ENCODE results near the gene SH3PXD2A.

The SH3PXD2A gene

DNA sequence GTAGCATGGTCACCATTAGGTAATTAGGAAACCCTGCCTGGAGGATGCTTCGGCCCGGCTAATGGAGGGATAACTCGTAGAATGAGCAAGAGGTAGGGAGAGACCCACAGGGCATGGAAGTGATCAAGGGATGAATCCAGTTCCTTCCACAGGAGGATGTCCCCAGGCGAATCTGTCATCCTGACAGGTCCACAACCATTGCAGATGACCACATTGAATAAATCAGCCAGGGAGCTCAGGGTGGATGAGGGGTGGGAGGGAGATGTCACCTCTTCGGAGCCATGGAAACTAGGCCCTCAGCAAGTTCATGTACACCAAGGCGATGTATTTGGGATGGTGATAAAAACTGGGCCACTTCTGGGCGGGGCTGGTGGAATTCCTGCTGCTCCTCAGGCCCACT, 28.5 kb downstream of the SH3PXD2A start:
- no peak for TF ChIP-seq GATA2 (IDR thresholded peaks at IDR 0.05; ENCODE audit: low read depth, low read length)
- TF ChIP-seq GATA3 (IDR thresholded peaks at IDR 0.05; ENCODE audit: low read depth, low read length), result no peak

DNA sequence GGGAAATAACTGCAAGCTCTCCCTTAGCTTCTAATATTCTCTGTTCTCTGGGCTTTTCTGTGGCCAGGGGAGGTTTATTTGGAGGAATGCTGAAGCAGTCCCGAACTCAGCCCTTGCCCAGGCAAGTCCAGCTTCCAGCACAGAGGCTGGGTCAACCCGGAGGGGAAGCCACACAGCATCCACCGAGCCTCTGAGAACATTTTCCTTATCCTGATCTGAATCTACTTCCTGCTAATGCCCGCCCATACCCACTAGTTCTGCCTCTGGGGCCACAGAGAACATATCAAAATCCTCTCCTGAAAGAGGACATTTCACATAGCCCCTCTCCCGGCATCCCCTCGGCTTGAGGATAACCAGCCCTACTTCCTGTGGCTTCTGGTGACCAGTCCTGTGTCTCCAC, 31.1 kb downstream of the SH3PXD2A start:
- TF ChIP-seq GATA2 (IDR thresholded peaks at IDR 0.05; ENCODE audit: low read depth, low read length) (peak; percentile 62; the same call in 1 of the 2 replicates), GATA3 (IDR thresholded peaks at IDR 0.05; ENCODE audit: low read depth, low read length) (no peak)

DNA sequence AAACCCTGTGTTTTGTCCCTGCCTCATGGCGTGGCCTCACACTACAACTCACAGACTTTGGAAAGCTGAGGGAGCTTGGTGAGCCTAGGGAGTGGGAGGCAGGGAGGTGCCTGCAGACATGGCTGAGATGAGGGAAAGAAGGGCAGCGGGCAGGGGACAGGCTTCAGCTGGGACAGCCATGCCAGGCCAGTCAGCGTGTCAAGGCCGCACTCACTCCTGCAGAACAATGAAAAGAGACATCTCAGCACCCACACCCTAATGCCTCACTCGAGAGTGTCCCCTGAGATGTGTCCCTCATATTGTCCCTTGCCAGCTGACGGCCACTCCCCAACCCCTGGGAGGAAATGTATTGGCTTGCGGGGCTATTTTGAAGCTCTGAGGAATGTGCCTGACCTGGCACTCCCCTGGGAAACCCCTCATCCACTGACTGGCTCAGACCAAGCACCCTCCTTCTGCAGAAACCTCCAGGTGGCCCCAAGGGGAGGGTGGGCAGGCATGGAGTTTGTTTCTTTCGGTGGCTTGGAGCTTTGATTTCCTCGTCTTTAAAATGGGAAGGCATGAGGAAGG, 31.6 kb downstream of the SH3PXD2A start:
- TF ChIP-seq GATA2 (IDR thresholded peaks at IDR 0.05; ENCODE audit: low read depth, low read length), result no peak
- TF ChIP-seq GATA3 (IDR thresholded peaks at IDR 0.05; ENCODE audit: low read depth, low read length), result no peak

DNA sequence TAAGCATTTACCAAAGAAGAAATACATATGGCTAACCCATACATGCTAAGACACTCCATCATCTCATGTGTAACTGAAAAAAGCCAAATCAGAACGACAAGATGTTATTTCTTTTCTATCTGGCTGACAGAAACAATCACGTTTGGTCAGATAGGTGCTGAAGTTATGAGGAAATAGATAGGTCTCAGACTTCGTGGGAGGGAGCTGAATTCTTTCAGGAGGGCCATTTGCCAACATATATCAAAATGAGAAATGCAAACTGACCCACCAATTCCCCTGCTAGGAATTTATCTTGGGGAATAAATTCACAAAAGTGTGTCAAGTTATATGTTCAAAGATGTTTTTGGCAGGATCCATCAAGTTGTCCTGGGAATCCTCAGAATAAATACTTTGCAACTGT, 32.6 kb downstream of the SH3PXD2A start:
- no peak for TF ChIP-seq GATA2 (IDR thresholded peaks at IDR 0.05; ENCODE audit: low read depth, low read length)
- no peak for TF ChIP-seq GATA3 (IDR thresholded peaks at IDR 0.05; ENCODE audit: low read depth, low read length)

DNA sequence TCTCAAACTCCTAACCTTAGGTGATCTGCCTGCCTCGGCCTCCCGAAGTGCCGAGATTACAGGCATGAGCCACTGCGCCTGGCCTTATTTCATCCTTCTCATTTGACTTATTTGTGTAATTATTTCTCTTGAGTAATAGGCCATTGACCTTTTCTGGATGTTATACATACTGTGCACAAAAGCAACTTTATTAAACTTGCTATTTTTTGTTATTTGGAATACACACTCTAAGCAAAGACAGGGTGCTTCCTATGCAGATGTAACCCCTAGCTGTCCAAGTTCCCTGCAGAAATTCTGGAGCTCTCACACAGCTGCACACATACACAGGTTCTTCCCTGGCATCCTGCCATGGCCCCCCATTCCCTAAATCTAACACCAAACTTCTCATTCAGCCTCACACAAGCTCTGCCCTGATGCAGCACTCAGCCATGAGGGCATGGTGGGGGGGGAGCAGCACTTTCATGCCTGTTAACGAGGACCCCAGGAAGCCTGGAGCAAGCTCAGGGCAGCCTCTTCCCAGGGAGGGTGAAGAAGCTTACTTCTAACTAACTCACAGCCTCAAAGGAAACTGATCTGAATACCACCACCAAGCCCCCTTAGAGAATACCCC, 33.2 kb downstream of the SH3PXD2A start:
- TF ChIP-seq GATA2 (IDR thresholded peaks at IDR 0.05; ENCODE audit: low read depth, low read length), result no peak
- TF ChIP-seq GATA3 (IDR thresholded peaks at IDR 0.05; ENCODE audit: low read depth, low read length), result no peak

DNA sequence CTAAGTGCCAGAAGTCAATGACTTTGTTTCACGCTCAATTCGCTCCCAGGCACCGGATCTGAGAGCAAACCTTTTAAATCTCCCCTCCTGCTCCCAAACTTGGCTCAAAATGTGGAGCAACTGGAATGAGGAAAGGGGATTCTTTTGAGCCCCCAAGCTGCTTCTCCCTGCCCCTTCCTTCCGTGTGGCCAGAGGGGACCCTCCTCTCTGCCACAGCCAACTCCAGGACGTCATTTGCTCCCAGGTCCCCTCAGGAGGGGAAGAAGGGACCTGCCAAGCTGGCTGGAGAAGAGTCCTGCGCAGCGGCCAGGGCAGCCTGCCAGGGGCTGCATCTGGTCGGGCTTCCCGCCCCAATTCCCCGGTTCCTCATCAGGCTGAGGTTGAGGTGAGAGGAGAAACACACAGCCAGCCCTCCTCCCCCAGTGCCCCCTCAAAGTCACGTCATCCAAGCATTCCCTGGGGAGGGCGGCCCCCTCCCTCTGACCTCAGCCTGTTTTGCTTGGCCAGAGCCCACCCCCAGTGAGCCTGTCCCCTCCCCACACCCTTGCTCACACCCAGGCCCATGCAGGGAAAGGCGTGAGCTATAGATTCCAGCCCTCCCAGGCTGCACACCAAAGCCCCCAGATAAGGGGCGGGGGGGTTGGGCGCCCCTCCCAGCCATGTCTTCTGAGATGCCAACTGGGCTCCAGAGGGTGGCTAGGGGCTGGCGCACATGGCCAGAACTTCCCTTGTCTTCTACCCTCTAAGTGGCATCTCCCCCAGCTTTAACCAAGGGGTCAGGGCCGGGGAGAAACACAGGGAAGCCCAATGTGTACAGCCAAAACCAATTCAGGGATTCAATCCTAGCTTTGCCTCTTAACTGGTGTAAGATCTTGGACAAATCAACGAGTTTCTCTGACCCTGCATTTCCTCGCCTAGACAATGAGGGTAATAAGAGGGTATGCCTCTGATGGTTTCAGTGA, 35.0 kb downstream of the SH3PXD2A start:
- TF ChIP-seq GATA2 (IDR thresholded peaks at IDR 0.05; ENCODE audit: low read depth, low read length) (no peak), GATA3 (IDR thresholded peaks at IDR 0.05; ENCODE audit: low read depth, low read length) (no peak)

DNA sequence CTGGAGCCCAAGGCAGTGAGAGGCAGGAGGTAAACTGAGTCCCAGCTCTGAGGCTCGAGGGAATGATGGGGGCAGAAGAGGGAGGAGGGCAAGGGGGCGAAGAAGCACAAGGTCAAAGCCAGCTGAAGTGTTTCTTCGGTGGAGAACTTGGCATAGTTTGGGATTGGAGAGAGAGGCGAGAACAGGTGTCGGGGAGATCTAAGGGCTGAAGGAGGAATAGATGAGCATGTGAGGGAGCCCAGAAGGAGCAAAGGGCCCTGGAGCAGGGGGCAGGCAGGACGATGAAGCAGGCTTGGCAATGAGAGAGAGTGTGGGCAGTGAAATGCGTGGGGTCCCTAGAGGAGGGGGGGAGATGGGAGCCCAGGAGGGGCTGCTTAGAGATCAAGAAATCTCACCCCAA, 35.9 kb downstream of the SH3PXD2A start:
- TF ChIP-seq GATA2 (IDR thresholded peaks at IDR 0.05; ENCODE audit: low read depth, low read length), result no peak
- TF ChIP-seq GATA3 (IDR thresholded peaks at IDR 0.05; ENCODE audit: low read depth, low read length), result no peak

GRCh38 chr10:103818765-103819374, 36.5 kb downstream of the SH3PXD2A start:
- TF ChIP-seq GATA3 (IDR thresholded peaks at IDR 0.05; ENCODE audit: low read depth, low read length), result no peak
- no peak for TF ChIP-seq GATA2 (IDR thresholded peaks at IDR 0.05; ENCODE audit: low read depth, low read length)

DNA sequence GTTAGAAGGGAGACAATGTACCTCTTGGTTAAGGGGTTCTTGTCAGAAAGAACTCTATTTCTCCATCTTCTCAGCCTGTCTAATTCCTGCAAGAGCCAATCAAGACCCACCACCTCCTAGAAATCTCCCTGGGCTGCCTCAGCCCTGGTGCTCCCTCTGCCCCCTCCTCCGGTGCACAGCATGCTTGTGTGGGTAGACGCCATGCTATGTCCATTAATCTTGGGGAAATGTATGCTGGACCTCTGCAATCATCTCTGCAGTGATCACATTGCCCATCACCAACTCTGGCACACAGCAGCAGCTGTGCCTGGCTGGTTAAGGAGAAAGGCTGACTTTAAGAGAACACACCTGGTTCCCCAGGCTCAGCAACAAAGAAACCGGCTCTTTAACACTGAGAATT, 37.3 kb downstream of the SH3PXD2A start:
- no peak for TF ChIP-seq GATA2 (IDR thresholded peaks at IDR 0.05; ENCODE audit: low read depth, low read length)
- TF ChIP-seq GATA3 (IDR thresholded peaks at IDR 0.05; ENCODE audit: low read depth, low read length), result no peak

GRCh38 chr10:103816431-103816830, 38.9 kb downstream of the SH3PXD2A start:
- no peak for TF ChIP-seq GATA3 (IDR thresholded peaks at IDR 0.05; ENCODE audit: low read depth, low read length)
- TF ChIP-seq GATA2 (IDR thresholded peaks at IDR 0.05; ENCODE audit: low read depth, low read length), result no peak

DNA sequence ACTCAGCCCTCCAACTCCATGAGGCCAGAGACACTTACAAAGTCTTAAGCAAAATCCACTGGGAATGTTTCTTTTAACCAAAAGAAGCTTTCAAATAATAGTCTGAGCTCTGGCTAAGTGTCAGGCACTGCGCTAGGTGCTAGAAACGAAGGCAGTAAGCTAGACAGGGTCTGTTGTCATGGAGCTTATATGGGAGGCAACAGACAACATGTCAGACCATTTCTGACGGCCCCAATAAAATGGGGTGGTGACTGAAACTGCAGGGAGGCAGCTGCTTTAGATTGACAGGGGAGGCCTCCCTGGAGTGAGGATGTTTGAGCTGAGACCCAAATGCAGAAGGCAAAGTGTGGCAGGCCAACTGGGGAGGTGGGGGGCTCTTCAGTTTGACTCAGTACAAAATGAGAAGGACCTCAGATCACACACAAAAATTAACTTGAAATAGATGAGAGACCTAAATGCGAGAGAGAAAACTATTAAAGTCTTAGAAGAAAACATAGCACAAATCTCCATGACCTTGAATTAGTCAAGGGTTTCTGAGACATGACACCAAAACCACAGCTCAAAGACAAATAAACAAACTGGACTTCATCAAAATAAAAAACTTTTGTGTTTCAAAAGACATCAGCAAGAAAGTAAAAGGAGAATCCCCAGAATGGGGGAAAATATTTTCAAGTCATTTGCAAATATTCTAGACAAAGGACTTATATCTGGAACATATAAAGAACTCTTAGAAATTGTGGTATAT, 40.6 kb downstream of the SH3PXD2A start:
- no peak for TF ChIP-seq GATA3 (IDR thresholded peaks at IDR 0.05; ENCODE audit: low read depth, low read length)
- TF ChIP-seq GATA2 (IDR thresholded peaks at IDR 0.05; ENCODE audit: low read depth, low read length), result no peak

DNA sequence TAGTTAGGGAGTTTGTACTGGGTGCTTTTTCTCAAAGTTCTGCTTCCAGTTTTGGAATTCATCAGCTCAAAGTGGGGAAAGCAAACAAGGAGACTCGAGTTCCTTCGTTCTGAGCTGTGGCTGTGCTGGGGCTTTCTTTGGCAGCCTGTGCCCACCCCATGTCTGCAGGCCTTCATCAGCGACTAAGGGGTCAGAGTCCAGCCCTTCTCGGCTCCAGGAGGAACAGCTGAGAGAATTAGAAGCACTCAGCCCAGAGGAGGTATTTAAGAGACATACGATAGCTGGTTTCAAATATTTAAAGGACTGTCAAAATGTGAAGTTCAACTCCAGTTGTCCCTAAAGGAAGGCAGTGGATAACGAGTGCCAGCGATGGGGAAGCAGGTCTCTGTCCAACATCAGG, 41.3 kb downstream of the SH3PXD2A start:
- no peak for TF ChIP-seq GATA2 (IDR thresholded peaks at IDR 0.05; ENCODE audit: low read depth, low read length)
- TF ChIP-seq GATA3 (IDR thresholded peaks at IDR 0.05; ENCODE audit: low read depth, low read length), result no peak

DNA sequence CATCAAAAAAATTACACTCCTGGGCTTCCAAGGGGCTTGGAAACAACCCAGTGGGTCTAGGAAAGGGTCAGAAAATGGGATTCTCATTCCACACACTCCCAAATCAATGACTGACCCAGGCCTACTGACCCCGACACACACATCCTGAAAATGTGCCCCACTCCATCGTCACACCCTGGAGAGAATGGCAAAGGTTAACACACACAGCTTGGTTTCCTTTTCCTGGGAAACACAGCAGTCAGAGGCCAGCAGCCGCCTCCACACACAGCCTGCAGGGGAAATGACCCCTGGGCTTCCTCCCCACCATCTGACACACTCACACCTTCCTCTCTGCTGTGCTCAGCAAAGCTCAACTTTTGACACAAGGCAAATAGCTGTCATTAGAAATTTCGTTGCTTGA, 42.9 kb downstream of the SH3PXD2A start:
- TF ChIP-seq GATA2 (IDR thresholded peaks at IDR 0.05; ENCODE audit: low read depth, low read length) (no peak), GATA3 (IDR thresholded peaks at IDR 0.05; ENCODE audit: low read depth, low read length) (no peak)

GRCh38 chr10:103812004-103812403, 43.4 kb downstream of the SH3PXD2A start:
- TF ChIP-seq GATA2 (IDR thresholded peaks at IDR 0.05; ENCODE audit: low read depth, low read length), result no peak
- TF ChIP-seq GATA3 (IDR thresholded peaks at IDR 0.05; ENCODE audit: low read depth, low read length), result no peak

Measured in SH-SY5Y (cell line).